ENCODE data around the gene TIMM17A. TPM values are rescaled to one million over a fixed set of nuclear protein-coding genes. Genes with fewer than 3 reads are reported as not detected.

Gene TIMM17A
- total and polyA plus RNA-seq, 7 donors: 23.3 to 71.4 (median 48.6) TPM

DNA sequence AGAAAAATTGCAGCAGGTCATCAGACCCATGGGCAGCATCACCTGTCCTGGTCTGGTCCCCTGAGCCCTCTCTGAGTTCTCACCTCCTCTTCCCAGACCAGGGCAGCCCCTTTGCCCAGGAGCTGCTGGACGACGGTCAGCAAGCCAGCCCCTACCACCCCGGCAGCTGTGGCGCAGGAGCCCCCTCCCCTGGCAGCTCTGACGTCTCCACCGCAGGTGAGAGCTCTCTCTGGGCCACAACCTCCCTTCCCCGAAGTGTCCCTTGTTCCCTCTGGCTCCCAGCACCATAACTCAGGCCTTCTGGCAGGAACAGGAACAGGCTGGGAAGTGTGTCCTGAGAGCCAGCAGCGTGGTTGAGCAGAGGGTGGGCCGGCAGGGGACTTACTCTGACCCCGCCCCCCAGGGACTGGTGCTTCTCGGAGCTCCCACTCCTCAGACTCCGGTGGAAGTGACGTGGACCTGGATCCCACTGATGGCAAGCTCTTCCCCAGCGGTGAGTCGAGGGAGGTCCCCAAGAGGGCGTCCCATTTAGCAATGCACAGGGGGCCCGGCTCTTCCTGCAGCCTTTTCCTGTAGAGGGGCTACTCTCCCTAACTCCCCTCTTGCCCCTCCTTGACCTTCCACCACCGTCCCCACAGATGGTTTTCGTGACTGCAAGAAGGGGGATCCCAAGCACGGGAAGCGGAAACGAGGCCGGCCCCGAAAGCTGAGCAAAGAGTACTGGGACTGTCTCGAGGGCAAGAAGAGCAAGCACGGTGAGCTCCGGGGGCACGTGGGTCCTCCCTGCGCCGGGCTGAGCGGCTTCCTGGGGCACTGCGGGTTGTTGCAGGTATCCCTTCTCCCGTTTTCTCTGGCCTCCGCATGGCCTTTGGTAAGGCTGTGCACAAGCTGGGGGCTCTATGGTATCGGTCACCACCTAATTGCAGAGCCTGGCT, 57.5 kb downstream of the TIMM17A start:
- Histone ChIP-seq H3K36me3 (no peaks in the 10 kb centered on the region), H3K4me1 (peaks cover 0 to 4% (median 0%) of the 10 kb centered on the region in 4 donors), H3K27ac (peak overlapping the region in 1 of 4 donors; percentile 12), H3K27me3 (peaks cover 0 to 6% (median 2%) of the 10 kb centered on the region in 3 donors), H3K4me3 (peak overlapping the region in 1 of 4 donors; percentile 14), H3K9me3 (no peaks in the 10 kb centered on the region)
- no peak for DNase-seq
- intact Hi-C loops (cut with DNase I): no loop called here
- WGBS, 2 donors: 16 to 62% methylated on average over 35 of the region's 35 CpGs
- TF ChIP-seq, protein P1, sequence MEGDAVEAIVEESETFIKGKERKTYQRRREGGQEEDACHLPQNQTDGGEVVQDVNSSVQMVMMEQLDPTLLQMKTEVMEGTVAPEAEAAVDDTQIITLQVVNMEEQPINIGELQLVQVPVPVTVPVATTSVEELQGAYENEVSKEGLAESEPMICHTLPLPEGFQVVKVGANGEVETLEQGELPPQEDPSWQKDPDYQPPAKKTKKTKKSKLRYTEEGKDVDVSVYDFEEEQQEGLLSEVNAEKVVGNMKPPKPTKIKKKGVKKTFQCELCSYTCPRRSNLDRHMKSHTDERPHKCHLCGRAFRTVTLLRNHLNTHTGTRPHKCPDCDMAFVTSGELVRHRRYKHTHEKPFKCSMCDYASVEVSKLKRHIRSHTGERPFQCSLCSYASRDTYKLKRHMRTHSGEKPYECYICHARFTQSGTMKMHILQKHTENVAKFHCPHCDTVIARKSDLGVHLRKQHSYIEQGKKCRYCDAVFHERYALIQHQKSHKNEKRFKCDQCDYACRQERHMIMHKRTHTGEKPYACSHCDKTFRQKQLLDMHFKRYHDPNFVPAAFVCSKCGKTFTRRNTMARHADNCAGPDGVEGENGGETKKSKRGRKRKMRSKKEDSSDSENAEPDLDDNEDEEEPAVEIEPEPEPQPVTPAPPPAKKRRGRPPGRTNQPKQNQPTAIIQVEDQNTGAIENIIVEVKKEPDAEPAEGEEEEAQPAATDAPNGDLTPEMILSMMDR (IDR thresholded peaks at IDR 0.05): no peak
- TF ChIP-seq POLR2AphosphoS5 (IDR thresholded peaks at IDR 0.05): no peak
- TF ChIP-seq POLR2A (IDR thresholded peaks at IDR 0.05): no peak
- no peak for TF ChIP-seq EP300 (IDR thresholded peaks at IDR 0.05)

DNA sequence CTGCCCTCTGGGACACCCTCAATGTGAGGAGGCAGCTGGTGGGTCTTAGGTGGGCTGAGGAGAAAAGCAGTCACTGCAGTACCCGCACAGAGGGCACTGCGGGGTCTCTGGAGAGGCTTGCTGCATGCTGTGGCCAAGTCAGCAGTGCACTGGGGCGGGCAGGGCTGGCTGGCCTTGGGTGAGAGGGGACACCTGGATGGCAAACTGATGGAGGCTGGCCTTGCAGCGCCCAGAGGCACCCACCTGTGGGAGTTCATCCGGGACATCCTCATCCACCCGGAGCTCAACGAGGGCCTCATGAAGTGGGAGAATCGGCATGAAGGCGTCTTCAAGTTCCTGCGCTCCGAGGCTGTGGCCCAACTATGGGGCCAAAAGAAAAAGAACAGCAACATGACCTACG, 58.3 kb downstream of the TIMM17A start:
- intact Hi-C loops (cut with DNase I): no loop called here
- 18 to 74% methylated on average over 12 of the region's 12 CpGs for WGBS, 2 donors
- Histone ChIP-seq H3K36me3 (no peaks in the 10 kb centered on the region), H3K4me1 (peaks cover 0 to 4% (median 0%) of the 10 kb centered on the region in 4 donors), H3K27ac (no peak overlapping the region), H3K4me3 (no peak overlapping the region), H3K9me3 (no peaks in the 10 kb centered on the region), H3K27me3 (peaks cover 0 to 14% (median 6%) of the 10 kb centered on the region in 3 donors)
- TF ChIP-seq EP300 (IDR thresholded peaks at IDR 0.05) (no peak), POLR2AphosphoS5 (IDR thresholded peaks at IDR 0.05) (no peak), POLR2A (IDR thresholded peaks at IDR 0.05) (no peak)
- TF ChIP-seq, protein P1 (IDR thresholded peaks at IDR 0.05): no peak
- DNase-seq: no peak

DNA sequence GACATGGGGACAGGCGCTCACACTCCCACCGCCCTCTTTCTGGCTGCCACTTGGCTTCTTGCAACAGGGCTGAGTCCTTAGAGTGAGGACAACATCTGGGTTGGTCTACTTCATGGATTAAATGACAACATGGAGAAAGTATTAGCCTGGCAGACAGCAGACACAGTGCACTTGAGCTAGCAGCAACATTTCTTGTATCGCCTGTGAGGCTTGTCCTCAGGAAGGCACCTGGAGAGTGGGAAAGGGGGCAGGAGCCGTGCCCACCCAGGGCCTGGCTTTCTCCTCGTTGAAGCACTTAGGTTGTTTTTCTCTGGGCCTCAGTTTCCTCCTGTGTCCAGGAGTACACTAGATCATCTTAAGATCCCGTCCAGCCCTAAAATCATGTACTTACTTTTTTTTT, 58.8 kb downstream of the TIMM17A start:
- Histone ChIP-seq H3K9me3 (no peaks in the 10 kb centered on the region), H3K27me3 (peaks cover 0 to 19% (median 6%) of the 10 kb centered on the region in 3 donors), H3K4me1 (peaks cover 0 to 4% (median 0%) of the 10 kb centered on the region in 4 donors), H3K4me3 (no peak overlapping the region), H3K36me3 (no peaks in the 10 kb centered on the region), H3K27ac (no peak overlapping the region)
- WGBS, 2 donors: 16 to 71% methylated on average over 6 of the region's 6 CpGs
- intact Hi-C loops (cut with DNase I): no loop called here
- no peak for DNase-seq
- TF ChIP-seq, protein P1 (IDR thresholded peaks at IDR 0.05): no peak
- TF ChIP-seq EP300 (IDR thresholded peaks at IDR 0.05) (no peak), POLR2A (IDR thresholded peaks at IDR 0.05) (no peak), POLR2AphosphoS5 (IDR thresholded peaks at IDR 0.05) (no peak)

DNA sequence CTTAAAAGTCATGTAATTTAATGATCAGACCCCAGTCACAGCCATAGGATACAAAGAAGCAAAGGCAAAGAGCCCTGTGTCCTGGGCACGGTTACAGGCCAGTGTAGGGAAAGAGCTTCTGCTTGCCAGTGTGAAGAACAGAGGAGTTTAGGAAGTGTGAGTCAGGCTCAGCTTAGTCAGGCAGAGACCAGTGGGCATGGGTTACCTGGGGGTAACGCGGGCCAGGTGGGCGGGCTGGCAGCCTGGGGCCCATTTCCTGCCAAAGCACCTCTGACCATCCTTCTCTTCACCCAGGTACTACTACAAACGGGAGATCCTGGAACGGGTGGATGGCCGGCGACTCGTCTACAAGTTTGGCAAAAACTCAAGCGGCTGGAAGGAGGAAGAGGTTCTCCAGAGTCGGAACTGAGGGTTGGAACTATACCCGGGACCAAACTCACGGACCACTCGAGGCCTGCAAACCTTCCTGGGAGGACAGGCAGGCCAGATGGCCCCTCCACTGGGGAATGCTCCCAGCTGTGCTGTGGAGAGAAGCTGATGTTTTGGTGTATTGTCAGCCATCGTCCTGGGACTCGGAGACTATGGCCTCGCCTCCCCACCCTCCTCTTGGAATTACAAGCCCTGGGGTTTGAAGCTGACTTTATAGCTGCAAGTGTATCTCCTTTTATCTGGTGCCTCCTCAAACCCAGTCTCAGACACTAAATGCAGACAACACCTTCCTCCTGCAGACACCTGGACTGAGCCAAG, 59.8 kb downstream of the TIMM17A start:
- Histone ChIP-seq H3K4me1 (no peaks in the 10 kb centered on the region), H3K9me3 (no peaks in the 10 kb centered on the region), H3K27ac (no peak overlapping the region), H3K27me3 (peaks cover 0 to 20% (median 6%) of the 10 kb centered on the region in 3 donors), H3K36me3 (no peaks in the 10 kb centered on the region), H3K4me3 (no peak overlapping the region)
- no peak for DNase-seq
- intact Hi-C loops (cut with DNase I): no loop called here
- WGBS, 2 donors: 14 to 67% methylated on average over 17 of the region's 17 CpGs
- TF ChIP-seq POLR2AphosphoS5 (IDR thresholded peaks at IDR 0.05): peak in 1 of 4 donors; percentile 11
- TF ChIP-seq POLR2A (IDR thresholded peaks at IDR 0.05): no peak
- TF ChIP-seq, protein P1 (IDR thresholded peaks at IDR 0.05): no peak

Measured in sigmoid colon (tissue), 7 donors.